ENCODE measurements around the gene FUOM.

DNA sequence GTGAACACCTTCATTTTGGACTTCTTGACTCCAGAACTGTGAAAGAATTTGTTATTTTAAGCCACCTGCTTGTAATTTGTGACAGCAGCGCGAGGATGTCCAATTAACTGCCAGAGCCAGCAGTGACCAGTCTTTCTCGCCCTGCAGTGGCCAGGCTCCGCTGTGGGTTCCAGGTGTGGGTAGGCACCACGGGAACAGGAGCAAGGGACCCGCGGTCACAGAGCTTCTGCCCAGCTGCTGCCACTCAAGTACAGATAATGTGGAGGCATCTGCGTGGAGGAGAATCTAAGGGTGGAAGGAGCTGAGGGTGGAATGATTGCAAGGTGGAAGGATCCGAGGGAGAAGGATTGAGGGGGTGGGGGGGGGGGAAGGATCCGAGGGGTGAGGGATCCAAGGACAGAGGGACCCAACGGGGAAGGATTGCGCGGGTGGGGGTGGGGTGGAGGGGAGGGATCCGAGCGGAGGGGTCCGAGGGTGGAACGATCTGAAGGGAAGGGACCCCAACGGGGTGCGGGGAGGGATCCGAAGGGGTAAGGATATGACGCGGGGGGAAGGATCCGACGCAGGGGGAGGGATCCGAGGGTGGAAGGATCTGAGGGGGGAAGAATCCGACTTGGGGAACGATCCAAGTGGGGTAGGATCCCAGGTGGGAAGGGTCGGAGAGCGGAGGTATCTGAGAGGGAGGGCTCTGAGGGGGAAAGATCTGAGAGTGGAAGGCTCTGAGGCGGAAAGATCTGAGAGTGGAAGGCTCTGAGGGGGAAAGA, 24.7 kb downstream of the FUOM start:
- no peak for TF ChIP-seq POLR2A (IDR thresholded peaks at IDR 0.05; ENCODE audit: low read depth, low read length)
- TF ChIP-seq, protein P1, sequence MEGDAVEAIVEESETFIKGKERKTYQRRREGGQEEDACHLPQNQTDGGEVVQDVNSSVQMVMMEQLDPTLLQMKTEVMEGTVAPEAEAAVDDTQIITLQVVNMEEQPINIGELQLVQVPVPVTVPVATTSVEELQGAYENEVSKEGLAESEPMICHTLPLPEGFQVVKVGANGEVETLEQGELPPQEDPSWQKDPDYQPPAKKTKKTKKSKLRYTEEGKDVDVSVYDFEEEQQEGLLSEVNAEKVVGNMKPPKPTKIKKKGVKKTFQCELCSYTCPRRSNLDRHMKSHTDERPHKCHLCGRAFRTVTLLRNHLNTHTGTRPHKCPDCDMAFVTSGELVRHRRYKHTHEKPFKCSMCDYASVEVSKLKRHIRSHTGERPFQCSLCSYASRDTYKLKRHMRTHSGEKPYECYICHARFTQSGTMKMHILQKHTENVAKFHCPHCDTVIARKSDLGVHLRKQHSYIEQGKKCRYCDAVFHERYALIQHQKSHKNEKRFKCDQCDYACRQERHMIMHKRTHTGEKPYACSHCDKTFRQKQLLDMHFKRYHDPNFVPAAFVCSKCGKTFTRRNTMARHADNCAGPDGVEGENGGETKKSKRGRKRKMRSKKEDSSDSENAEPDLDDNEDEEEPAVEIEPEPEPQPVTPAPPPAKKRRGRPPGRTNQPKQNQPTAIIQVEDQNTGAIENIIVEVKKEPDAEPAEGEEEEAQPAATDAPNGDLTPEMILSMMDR (IDR thresholded peaks at IDR 0.05; ENCODE audit: extremely low read depth in 1 of 2, insufficient read depth in 1 of 2, low read depth in 1 of 2, low read length in 2 of 2) = no peak
- no peak for TF ChIP-seq JUN (IDR thresholded peaks at IDR 0.05; ENCODE audit: borderline replicate concordance, insufficient read depth, insufficient read length, low read depth)
- TF ChIP-seq, protein P2, sequence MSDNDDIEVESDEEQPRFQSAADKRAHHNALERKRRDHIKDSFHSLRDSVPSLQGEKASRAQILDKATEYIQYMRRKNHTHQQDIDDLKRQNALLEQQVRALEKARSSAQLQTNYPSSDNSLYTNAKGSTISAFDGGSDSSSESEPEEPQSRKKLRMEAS (IDR thresholded peaks at IDR 0.05; ENCODE audit: insufficient read depth, insufficient read length) = no peak
- TF ChIP-seq EZH2 (IDR thresholded peaks at IDR 0.05; ENCODE audit: borderline replicate concordance, low read depth, low read length, severe bottlenecking) = no peak
- TF ChIP-seq GATA2 (IDR thresholded peaks at IDR 0.05; ENCODE audit: insufficient read depth, insufficient read length, low read depth, low read length) = no peak
- TF ChIP-seq POLR2AphosphoS5 (IDR thresholded peaks at IDR 0.05; ENCODE audit: insufficient read depth, low read depth, low read length) = no peak
- TF ChIP-seq MYC (IDR thresholded peaks at IDR 0.05; ENCODE audit: low read depth, low read length) = no peak
- no peak for TF ChIP-seq FOS (IDR thresholded peaks at IDR 0.05; ENCODE audit: borderline replicate concordance, insufficient read depth, low read length)

Measured in endothelial cell of umbilical vein (primary cell).